SK-N-DZ (cell line): ENCODE data around the gene ARL16. TPM values are rescaled to one million over a fixed set of nuclear protein-coding genes. Genes with fewer than 3 reads are reported as not detected.

ENCODE experiments used
- DNase-seq: peaks from one replicate; pipeline ENCODE4 v3.0.0-alpha.2; 2015; ENCODE audit warnings: low spot score
- polyA plus RNA-seq, 2 experiments: library from polyadenylated mRNA; depleted of rRNA; stranded (reverse); fragments of >200 nt; gene quantifications; 2 replicates each; pipeline ENCODE4 v1.2.3, GENCODE V29; 2014

The ARL16 gene
- 88.8 and 96.3 TPM in 2 replicates for polyA plus RNA-seq (2014; cell fraction: cytosol; rRNA removed)
- polyA plus RNA-seq (2014; cell fraction: nucleus; rRNA removed), result 36.8 and 45.3 TPM in 2 replicates

DNA sequence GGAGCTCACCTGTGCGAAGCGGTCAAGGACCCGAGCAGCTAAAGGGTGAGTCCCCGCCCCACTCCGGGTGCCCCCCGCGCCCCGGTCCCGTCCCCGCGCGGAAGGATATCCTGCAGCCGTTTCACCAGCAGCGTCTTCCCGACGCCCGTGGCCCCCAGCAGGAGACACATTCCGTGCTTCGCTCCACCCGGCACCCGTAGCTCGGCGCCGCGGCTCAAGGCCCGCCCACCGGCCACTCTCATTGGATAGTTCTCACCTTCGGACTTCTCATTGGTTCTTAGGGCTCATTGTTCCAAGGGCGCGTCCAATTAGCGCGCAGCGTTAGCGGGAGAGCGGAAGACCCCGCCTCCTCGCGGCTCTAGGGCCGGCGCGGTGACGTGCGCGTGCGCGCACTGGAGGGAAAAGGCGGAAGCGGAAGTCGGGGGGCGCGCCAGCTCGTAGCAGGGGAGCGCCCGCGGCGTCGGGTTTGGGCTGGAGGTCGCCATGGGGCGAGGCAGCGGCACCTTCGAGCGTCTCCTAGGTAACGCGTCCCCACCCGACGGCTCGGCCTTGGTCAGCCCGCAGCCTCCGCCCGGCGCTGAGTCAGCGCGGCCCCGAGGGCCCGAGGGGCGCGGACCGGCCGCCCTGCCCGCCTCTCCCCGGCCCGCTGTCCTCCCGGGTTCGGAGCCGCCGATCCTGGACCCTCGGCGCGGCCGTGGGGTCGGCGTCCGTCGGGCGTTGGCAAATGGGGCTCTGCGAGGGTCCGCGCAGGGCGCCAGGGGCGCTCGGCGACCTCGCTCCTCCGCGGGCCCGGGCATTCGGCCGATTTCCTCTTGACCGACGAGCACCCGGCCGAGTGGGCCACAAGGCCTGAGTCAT is at the start of gene ARL16, which contains the start of gene HGS:
TSS of gene ARL16 (minus strand) at position 214 of the 858 bp plus-strand sequence. CDS start at position 170, 44 bp downstream.
TSS of gene HGS (plus strand) at position 428 of the 858 bp plus-strand sequence. CDS start at position 484, 56 bp downstream.
- DNase-seq, result peak; percentile 99

GRCh38 chr17:81727324-81728031 is 43.9 kb upstream of the ARL16 start:
- DNase-seq, result no peak

DNA sequence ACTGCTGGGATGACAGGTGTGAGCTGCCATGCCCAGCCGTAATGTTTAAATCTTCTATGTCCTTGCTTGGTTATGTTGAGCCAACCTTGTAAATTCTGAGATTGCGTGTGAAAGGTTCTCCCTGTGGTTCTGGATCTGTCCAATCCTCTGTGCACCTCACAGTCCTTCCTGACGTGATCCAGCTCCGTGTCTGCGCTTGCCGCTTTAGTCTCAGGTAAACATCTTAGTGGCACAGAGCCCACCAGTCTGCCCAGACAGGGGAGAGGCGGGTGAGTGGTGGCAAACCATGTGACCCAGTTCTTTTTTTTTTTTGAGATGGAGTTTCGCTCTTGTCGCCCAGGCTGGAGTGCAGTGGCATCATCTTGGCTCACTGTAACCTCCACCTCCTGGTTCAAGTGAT is 42.4 kb upstream of the ARL16 start:
- no peak for DNase-seq

DNA sequence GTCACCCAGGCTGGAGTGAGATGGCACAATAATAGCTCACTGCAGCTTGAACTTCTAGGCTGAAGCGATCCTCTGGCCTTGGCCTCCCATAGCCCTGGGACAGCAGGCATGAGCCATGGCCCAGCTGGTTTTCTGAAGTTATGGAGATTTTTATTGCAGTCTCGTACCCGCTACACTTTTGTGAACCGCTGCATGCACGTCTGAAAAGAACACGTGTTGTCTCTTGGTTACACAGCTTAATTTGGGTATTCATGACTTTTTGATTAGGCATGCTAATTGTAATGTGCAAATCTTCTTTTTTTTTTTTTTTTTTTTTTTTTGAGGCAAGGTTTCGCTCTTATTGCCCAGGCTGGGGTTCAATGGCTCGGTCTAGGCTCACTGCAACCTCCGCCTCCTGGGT is 41.8 kb upstream of the ARL16 start:
- no peak for DNase-seq

DNA sequence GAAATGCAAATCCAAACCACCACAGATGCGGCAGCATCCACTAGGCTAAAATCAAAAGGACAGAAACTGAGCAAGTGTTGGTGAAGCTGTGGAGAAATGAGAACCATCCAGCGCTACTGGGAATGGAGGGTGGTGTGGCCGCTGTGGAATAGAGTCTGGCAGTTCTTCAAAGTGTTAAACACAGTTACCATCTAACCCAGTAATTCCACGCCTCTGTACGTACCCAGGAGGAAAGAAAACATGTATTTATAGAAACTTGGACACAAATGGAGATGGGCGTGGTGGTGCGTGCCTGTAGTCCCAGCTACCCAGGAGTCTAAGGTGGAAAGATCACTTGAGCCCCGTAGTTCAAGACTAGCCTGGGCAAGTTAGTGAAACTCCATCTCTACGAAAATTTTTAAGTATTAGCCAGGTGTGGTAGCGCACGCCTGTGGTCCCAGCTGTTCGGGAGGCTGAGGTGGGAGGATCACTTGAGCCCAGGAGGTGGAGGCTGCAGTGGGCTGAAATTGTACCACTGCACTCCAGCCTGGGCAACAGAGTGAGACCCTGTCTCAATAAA is 40.1 kb upstream of the ARL16 start:
- DNase-seq, result no peak

GRCh38 chr17:81722184-81723120 is 38.9 kb upstream of the ARL16 start:
- no peak for DNase-seq

- DNase-seq, result no peak
These were observed 36.9 kb upstream of the ARL16 start for GRCh38 chr17:81720267-81721071.

DNA sequence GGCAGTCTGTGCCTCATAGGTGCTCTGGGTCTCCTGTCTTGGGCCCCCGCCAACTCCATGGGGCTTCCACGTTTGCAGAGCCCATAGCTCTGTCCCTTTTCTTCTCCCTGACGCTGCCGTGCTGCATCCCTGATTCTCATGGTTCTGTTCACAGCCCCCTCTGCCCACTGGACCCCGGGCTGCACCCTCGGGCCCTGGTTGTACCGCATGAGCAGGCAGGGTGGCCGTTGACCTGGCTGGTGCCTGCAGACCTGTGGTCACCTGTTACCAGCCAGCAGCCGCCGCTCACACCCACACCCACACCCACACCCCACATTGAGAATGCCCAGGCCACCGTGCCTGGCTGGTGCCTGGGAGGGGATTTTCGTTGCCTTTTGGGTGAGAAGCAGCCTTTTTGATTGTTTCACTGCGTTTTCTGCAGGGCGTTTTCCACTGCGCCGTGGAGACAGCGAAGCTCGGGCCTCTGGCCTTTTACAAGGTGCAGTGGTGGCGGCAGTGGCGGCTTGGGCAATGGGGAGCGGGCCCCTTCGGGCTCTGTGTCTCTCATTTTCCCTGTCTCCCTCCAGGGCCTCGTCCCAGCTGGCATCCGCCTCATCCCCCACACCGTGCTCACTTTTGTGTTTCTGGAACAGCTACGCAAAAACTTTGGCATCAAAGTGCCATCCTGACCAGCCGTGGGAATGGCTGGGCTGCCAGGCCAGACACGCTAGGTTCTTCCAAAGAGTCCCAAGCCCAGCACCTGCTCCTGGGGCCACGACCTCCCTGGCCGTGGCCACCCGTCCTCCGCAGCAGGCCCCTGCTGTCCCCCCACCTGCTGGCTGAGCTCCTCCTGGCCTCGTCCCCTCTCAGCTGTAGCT is 36.0 kb upstream of the ARL16 start:
- DNase-seq, result no peak

DNA sequence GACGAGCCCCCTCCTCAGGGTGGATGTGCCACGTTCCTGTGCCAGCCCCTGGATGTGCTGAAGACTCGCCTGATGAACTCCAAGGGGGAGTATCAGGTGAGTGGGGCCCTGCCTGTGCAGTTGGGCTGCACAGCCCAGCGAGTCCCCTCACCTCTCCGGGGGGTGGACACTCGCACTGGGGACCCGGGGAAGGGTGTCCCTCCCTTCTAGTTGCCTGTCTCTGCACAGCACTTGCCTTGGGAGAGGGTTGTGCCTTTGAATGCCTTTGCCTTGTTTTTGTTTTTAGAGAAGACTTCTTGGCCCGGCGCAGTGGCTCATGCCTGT is 34.1 kb upstream of the ARL16 start:
- DNase-seq, result no peak

- no peak for DNase-seq
These were observed 33.6 kb upstream of the ARL16 start for GRCh38 chr17:81717049-81717765.

GRCh38 chr17:81716674-81716996 is 33.0 kb upstream of the ARL16 start:
- DNase-seq, result no peak

GRCh38 chr17:81715872-81716673 is 32.5 kb upstream of the ARL16 start:
- no peak for DNase-seq

DNA sequence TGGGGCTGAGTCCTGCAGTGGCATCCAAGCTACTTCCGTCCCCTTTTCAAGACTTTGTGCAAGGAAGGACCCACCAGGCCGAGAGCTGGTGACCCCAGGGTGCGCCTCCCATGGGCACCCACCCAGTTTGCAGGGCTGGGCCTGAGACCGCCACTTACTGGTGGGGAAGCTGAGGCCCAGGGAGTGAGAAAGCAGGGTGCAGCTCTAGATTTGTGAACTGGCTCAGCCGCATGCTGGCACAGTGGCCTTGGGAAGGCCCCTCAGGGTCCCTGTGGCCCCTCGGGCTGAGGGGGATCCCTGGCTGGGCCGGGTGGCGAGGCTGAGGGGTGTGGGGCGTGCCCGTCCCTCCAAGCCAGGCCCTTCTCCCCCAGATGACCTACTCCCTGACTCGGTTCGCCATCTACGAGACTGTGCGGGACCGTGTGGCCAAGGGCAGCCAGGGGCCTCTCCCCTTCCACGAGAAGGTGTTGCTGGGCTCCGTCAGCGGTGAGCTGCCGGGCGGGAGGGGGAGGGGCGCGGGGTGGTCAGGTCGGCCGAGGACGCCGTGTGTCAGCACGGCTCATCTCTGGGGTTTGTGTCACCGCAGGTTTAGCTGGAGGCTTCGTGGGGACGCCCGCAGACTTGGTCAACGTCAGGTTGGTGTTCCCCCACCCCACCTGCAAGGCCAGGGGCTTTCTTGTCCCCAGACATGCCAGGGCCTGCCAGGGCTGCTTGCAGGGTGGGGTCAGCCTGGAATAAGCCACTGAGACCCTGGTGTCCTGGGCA is 31.7 kb upstream of the ARL16 start:
- DNase-seq, result no peak

DNA sequence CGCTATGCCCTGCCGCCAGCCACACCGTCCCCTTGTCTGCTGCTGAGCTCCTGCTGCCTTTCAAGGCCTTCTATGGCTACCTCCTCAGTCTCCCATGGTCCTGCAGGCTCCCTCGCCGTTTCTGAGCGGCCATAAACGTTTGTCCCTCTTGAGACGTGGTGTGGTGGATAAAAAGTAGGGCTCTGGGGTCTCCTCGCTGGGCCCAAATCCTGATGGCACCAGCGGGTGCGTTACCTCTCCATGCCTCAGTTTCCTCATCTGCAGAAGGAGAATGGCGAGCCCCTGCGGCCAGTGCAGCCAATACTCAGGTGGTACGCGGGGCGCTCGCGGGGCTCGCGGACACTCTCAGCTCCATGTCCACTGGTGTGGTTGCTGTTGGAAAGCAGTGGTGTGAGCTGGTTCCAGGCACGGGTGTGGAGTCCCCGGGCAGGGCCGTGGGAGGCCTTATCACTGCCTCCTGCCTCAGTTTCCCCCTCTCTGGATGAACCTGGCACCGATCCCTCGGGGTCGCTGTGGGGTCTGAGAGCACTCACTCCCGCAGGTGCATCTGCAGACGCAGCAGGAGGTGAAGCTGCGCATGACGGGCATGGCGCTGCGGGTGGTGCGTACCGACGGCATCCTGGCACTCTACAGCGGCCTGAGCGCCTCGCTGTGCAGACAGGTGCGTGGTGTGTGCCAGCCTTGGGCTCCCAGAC is 31.0 kb upstream of the ARL16 start:
- DNase-seq, result no peak

- DNase-seq, result peak; percentile 64
These were observed 30.2 kb upstream of the ARL16 start for GRCh38 chr17:81713556-81714411.
